VCaP (cell line): ENCODE results near the gene NUP50.

Experiments used
- H3K27ac ChIP-seq: fragments of 450-650 bp; 2 replicates; pipeline ENCODE4 v1.5.1; 2017
- TF ChIP-seq, protein P1 (sequence below): fragments of 450-650 bp; conservative IDR thresholded peaks from 2 replicates; pipeline ENCODE4 v1.5.1; 2017; ENCODE audit warnings: mild to moderate bottlenecking, moderate library complexity

Gene NUP50

DNA sequence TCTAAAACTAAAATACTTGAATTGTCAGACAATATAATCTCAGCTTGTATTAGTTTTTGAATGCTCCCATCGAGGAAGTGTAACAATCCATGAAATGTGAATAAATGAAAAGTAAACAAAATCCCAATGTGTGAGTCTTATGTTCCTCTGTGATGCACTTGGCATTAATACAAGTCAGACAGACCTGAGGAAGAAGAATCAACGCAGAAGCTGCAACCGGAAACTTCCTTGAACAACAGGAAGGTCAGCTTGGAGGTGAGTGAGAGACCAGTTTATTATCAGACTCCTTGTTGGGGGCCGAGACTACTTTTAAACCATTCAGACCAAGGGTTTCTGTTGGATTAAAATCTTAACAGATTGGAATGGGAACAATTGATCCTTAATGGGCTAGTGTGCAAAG lies 24.2 kb downstream of the NUP50 start:
- TF ChIP-seq, protein P1, sequence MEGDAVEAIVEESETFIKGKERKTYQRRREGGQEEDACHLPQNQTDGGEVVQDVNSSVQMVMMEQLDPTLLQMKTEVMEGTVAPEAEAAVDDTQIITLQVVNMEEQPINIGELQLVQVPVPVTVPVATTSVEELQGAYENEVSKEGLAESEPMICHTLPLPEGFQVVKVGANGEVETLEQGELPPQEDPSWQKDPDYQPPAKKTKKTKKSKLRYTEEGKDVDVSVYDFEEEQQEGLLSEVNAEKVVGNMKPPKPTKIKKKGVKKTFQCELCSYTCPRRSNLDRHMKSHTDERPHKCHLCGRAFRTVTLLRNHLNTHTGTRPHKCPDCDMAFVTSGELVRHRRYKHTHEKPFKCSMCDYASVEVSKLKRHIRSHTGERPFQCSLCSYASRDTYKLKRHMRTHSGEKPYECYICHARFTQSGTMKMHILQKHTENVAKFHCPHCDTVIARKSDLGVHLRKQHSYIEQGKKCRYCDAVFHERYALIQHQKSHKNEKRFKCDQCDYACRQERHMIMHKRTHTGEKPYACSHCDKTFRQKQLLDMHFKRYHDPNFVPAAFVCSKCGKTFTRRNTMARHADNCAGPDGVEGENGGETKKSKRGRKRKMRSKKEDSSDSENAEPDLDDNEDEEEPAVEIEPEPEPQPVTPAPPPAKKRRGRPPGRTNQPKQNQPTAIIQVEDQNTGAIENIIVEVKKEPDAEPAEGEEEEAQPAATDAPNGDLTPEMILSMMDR: no peak
- peak overlapping the region; percentile 92 for H3K27ac ChIP-seq

DNA sequence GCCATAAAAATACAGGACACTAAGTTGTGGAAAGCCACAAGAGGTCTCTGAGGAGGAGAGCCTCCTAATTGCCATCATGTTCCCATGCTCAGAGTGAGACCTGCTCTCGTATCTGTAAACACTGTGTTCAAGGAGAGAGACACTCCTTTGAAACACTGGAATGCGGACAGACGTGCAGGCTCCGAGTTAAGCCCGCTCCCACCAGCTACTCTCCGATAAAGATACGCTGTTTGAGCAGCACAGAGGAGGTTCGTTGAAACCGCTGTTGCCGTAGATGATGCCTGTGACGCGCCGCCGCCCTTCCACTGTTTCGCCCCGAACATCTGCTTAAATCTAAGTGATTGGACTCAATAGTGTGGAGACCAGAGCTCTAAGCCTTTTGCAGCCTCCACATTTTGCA lies 25.1 kb downstream of the NUP50 start:
- H3K27ac ChIP-seq: peak overlapping the region; percentile 92
- TF ChIP-seq, protein P1: no peak

DNA sequence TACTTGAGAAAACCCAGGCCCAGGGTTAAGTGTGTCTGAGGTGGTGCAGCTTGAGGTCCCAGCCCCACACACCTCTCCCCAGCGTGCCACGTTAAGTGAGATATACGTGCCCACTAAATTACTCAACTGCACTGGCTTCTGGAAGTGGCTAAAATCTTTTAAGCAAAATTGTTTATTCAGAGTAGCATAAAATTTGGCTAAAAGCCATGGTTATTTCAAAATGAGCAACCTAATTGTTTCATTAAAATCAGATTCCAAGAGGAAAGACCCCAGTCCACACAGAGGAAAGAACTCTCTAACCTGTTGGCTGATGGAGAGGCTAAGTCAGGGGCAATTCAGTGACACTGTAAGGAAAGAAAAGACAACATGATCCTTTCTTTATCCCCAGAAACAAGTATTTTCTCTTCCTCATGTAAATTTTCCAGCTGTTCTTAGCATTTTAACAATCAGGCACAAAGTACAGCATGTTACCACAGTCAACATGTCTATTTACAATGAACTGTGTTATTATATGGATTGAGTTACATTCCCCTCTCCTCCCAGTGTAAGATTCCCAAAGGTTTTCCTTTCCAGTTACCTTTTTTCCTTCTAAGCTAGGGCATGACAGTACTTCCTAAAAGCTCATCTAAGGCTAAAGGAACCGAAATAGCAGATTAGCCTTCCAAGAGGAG lies 26.6 kb downstream of the NUP50 start:
- H3K27ac ChIP-seq: peak overlapping the region; percentile 92
- TF ChIP-seq, protein P1: no peak

GRCh38 chr22:45191746-45192145 lies 28.0 kb downstream of the NUP50 start:
- peak overlapping the region; percentile 92 for H3K27ac ChIP-seq

- TF ChIP-seq, protein P1: no peak
- peak overlapping the region; percentile 92; the same call in 1 of the 2 replicates for H3K27ac ChIP-seq
These were observed 29.0 kb downstream of the NUP50 start for GRCh38 chr22:45192701-45193187.

GRCh38 chr22:45194686-45195085 lies 31.0 kb downstream of the NUP50 start:
- TF ChIP-seq, protein P1: no peak
- H3K27ac ChIP-seq: no peak overlapping the region

DNA sequence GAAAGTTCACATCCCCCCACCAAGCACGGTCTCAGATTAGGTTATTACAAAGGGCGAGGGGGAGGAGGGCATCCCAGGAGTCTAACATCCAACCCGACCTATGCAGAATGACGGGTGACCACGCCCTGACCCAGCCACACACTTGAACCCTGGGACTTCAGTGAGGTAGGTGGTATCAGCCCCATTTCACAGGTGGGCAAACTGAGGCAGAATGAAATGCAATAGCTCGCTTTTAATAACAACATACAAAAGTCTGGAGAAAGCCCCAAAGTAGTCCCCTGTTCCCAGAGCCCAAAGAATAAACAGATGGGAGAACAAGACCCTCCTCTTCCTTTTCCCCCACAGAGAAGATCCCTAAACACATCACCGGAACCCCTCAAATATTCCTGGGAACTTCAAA lies 31.9 kb downstream of the NUP50 start:
- H3K27ac ChIP-seq: no peak overlapping the region
- TF ChIP-seq, protein P1: no peak

DNA sequence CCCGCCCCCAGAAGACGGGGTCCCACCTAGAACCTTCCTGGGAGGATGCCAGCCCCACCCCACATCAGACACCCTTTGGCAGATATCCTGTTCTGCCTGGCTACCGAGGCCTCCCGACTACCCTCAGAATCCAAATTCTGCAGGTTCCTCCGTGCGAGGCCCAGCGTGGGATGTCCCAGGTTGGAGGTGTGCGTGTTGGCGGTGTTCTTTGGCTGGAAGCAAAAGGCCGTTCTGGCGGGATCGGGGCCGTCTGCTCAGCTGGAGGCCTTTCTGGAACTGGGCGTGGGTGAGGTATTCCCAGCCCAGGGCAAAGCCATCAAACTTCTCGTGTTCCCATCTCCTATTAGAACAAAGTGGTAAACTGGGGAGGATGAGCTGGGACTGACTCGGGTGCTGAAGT lies 32.6 kb downstream of the NUP50 start:
- TF ChIP-seq, protein P1: no peak
- no peak overlapping the region for H3K27ac ChIP-seq
